Stomach (tissue), 9 donors: Measurements from ENCODE around the gene ARHGEF12. TPM values are rescaled to one million over a fixed set of nuclear protein-coding genes. Genes with fewer than 3 reads are reported as not detected.

Source experiments
- DNase-seq, 2 donors: peaks; one replicate each; pipeline versions ENCODE4 v3.0.0 to v3.0.0-alpha.2; 2013 to 2019
- H3K27ac ChIP-seq, 5 donors: fragments of 200-600 bp in 4 of 5; sonication (generic) in 4 of 5; one replicate each; pipeline ENCODE4 v1.5.1; 2013 to 2019; ENCODE audit warnings: mild to moderate bottlenecking in 1 of 5, moderate library complexity in 1 of 5
- H3K27me3 ChIP-seq, 3 donors: fragments of 200-600 bp; sonication (generic); one replicate each; pipeline ENCODE4 v1.5.1; 2017 to 2019; ENCODE audit warnings: mixed run types in 1 of 3
- H3K36me3 ChIP-seq, 4 donors: fragments of 200-600 bp; sonication (generic); 1 replicate in 3 of 4; 2 replicates in 1 of 4; pipeline ENCODE4 v1.5.1; 2016 to 2019
- H3K4me1 ChIP-seq, 4 donors: fragments of 200-600 bp; sonication (generic); one replicate each; pipeline ENCODE4 v1.5.1; 2016 to 2019
- H3K4me3 ChIP-seq, 4 donors: fragments of 200-600 bp; sonication (generic) in 3 of 4; one replicate each; pipeline ENCODE4 v1.5.1; 2016 to 2019; ENCODE audit warnings: mild to moderate bottlenecking in 1 of 4
- H3K9me3 ChIP-seq, 4 donors: fragments of 200-600 bp; sonication (generic); one replicate each; pipeline ENCODE4 v1.5.1; 2016 to 2019
- CTCF ChIP-seq, 7 experiments: fragments of 450-650 bp in 4 of 7; fragments of 200-600 bp in 3 of 7; sonication (generic) in 3 of 7; IDR thresholded peaks; one replicate each; pipeline ENCODE4 v1.5.1; 2016 to 2019; ENCODE audit warnings: antibody characterized with exemption in 7 of 7, control low read depth in 2 of 7, mild to moderate bottlenecking in 1 of 7
- EP300 ChIP-seq: sonication (generic); formaldehyde crosslinking; IDR thresholded peaks from one replicate; pipeline ENCODE4 v1.6.1; 2017; ENCODE audit warnings: antibody characterized with exemption
- POLR2A ChIP-seq, 4 donors: fragments of 450-650 bp; IDR thresholded peaks; one replicate each; pipeline ENCODE4 v1.6.1; 2016; ENCODE audit warnings: antibody characterized with exemption in 4 of 4, control low read depth in 2 of 4, mild to moderate bottlenecking in 1 of 4, moderate library complexity in 1 of 4
- POLR2AphosphoS5 ChIP-seq, 3 donors: sonication (generic); formaldehyde crosslinking; IDR thresholded peaks; one replicate each; pipeline ENCODE4 v1.6.1; 2016; ENCODE audit warnings: antibody characterized with exemption in 3 of 3
- WGBS, 5 donors: extraction: QIAGEN DNeasy Blood & Tissue Kit in 3 of 5; methylation state at CpG; one replicate each; pipeline versions ENCODE4 v1.1.5 to v1.1.7; 2013 to 2018; 5-methylcytosine and 5-hydroxymethylcytosine counted together
- intact Hi-C: fragments of 100-400 bp; cut with DNase I; formaldehyde crosslinking; loops from one replicate; pipeline ENCODE4 v1.15.1; 2023; ENCODE audit warnings: low total_unique reads
- polyA plus RNA-seq, 3 donors: library from polyadenylated mRNA; stranded (reverse); fragments of 200-250 nt; gene quantifications; one replicate each; pipeline ENCODE4 v1.2.3, GENCODE V29; 2013
- small RNA-seq, 4 donors: library from RNA; depleted of rRNA; stranded (forward); fragments of <200 nt; gene quantifications; one replicate each; pipeline ENCODE3, GENCODE V24; 2016
- total RNA-seq, 5 donors: library from RNA; depleted of rRNA; stranded (reverse); fragments of >200 nt; gene quantifications; one replicate each; pipeline versions ENCODE4 v1.1.0 to v1.2.3, GENCODE V29; 2014 to 2016
- donor health status: healthy with polysubstance abuse.
- donor health status: Bipolar disorder and iron deficiency.
- donor health status: healthy.

Gene ARHGEF12
- total and polyA plus RNA-seq, 8 donors = 11.5 to 186 (median 43.5) TPM

- Histone ChIP-seq H3K36me3 (no peaks in the 10 kb centered on the region), H3K27ac (no peak overlapping the region), H3K9me3 (no peaks in the 10 kb centered on the region), H3K4me3 (no peak overlapping the region), H3K4me1 (peaks cover 0 to 3% (median 0%) of the 10 kb centered on the region in 4 donors), H3K27me3 (peaks cover 0 to 21% (median 9%) of the 10 kb centered on the region in 3 donors)
- WGBS, 5 donors = 80 to 91% (median 86%) methylated on average over 13 of the region's 13 CpGs
- DNase-seq = no peak
- intact Hi-C loops = no loop called here
- TF ChIP-seq POLR2AphosphoS5 (IDR thresholded peaks at IDR 0.05) = no peak
- TF ChIP-seq CTCF (IDR thresholded peaks at IDR 0.05) = no peak
- no peak for TF ChIP-seq POLR2A (IDR thresholded peaks at IDR 0.05)
- TF ChIP-seq EP300 = no peak
Observed at GRCh38 chr11:120536091-120536796, 200.0 kb downstream of the ARHGEF12 start.

GRCh38 chr11:120536797-120537169, 200.6 kb downstream of the ARHGEF12 start:
- Histone ChIP-seq H3K27ac (no peak overlapping the region), H3K27me3 (peaks cover 0 to 18% (median 4%) of the 10 kb centered on the region in 3 donors), H3K4me3 (no peak overlapping the region), H3K4me1 (peaks cover 0 to 3% (median 0%) of the 10 kb centered on the region in 4 donors), H3K36me3 (no peaks in the 10 kb centered on the region), H3K9me3 (peaks cover 0 to 5% (median 4%) of the 10 kb centered on the region in 4 donors)
- TF ChIP-seq CTCF (IDR thresholded peaks at IDR 0.05) = no peak
- no peak for TF ChIP-seq POLR2AphosphoS5 (IDR thresholded peaks at IDR 0.05)
- no peak for TF ChIP-seq EP300
- no peak for TF ChIP-seq POLR2A (IDR thresholded peaks at IDR 0.05)
- WGBS, 5 donors = 77 to 86% (median 81%) methylated on average over 11 of the region's 11 CpGs
- no peak for DNase-seq
- intact Hi-C loops = no loop called here

GRCh38 chr11:120537996-120538395, 201.8 kb downstream of the ARHGEF12 start:
- intact Hi-C loops = no loop called here

GRCh38 chr11:120538707-120539106, 202.5 kb downstream of the ARHGEF12 start:
- no peak overlapping the region for H3K27ac ChIP-seq
- no peak for DNase-seq
- TF ChIP-seq CTCF (IDR thresholded peaks at IDR 0.05) = no peak
- TF ChIP-seq EP300 = no peak
- no peak for TF ChIP-seq POLR2A (IDR thresholded peaks at IDR 0.05)
- TF ChIP-seq POLR2AphosphoS5 (IDR thresholded peaks at IDR 0.05) = no peak
- no peaks in the 10 kb centered on the region for H3K4me1 ChIP-seq
- H3K27me3 ChIP-seq = no peaks in the 10 kb centered on the region
- intact Hi-C loops = no loop called here
- H3K4me3 ChIP-seq = no peak overlapping the region
- peaks cover 0 to 10% (median 8%) of the 10 kb centered on the region in 4 donors for H3K9me3 ChIP-seq
- no peaks in the 10 kb centered on the region for H3K36me3 ChIP-seq
- 21 to 83% (median 68%) methylated on average over 2 of the region's 2 CpGs for WGBS, 5 donors

More at GRCh38 chr11:120537996-120538395, 201.8 kb downstream of the ARHGEF12 start:
- no peak overlapping the region for H3K4me3 ChIP-seq
- TF ChIP-seq POLR2AphosphoS5 (IDR thresholded peaks at IDR 0.05) (no peak), POLR2A (IDR thresholded peaks at IDR 0.05) (no peak), EP300 (no peak), CTCF (IDR thresholded peaks at IDR 0.05) (no peak)
- H3K9me3 ChIP-seq = peaks cover 0 to 10% (median 8%) of the 10 kb centered on the region in 4 donors
- no peaks in the 10 kb centered on the region for H3K36me3 ChIP-seq
- H3K27me3 ChIP-seq = peaks cover 0 to 5% (median 0%) of the 10 kb centered on the region in 3 donors
- no peak overlapping the region for H3K27ac ChIP-seq
- DNase-seq = no peak
- H3K4me1 ChIP-seq = no peaks in the 10 kb centered on the region
- 88 to 91% (median 90%) methylated on average over 8 to 12 of the region's 12 CpGs for WGBS, 5 donors

Small RNA genes lying within 50 kb of the gene (small RNA-seq; reads per million reads assigned to genes)
- 116 to 483 (median 374) reads per million in 4 donors for gene RF00100

Other genes with a start within 250 kb of the ARHGEF12 start
- 10 to 100 TPM in 1 of 5 donors, 1 to 10 TPM in 2, not detected in 2; 2.0 to 57.8 (median 2.3) TPM for gene TRIM29, start 198.3 kb upstream of the ARHGEF12 start, total RNA-seq
- 100 to 1,000 TPM in 1 of 3 donors, 1 to 10 TPM in 2; 1.4 to 287 (median 1.7) TPM for gene TRIM29, start 198.3 kb upstream of the ARHGEF12 start, polyA plus RNA-seq
- gene OAF, start 125.4 kb upstream of the ARHGEF12 start, total RNA-seq = 100 to 1,000 TPM in 2 of 5 donors, 10 to 100 TPM in 3; 23.3 to 380 (median 37.2) TPM
- 10 to 100 TPM; 17.1 to 30.5 (median 30.2) TPM for gene OAF, start 125.4 kb upstream of the ARHGEF12 start, polyA plus RNA-seq
- 1 to 10 TPM in 2 of 5 donors, under 1 TPM in 1, not detected in 2; 0.18 to 1.9 (median 1.3) TPM for gene POU2F3, start 96.3 kb upstream of the ARHGEF12 start, total RNA-seq
- 1 to 10 TPM in 2 of 3 donors, under 1 TPM in 1; 0.75 to 1.5 (median 1.3) TPM for gene POU2F3, start 96.3 kb upstream of the ARHGEF12 start, polyA plus RNA-seq
- 10 to 100 TPM in 1 of 5 donors, 1 to 10 TPM in 2, under 1 TPM in 1, not detected in 1; 0.58 to 81.2 (median 6.3) TPM for gene TLCD5, start 11.1 kb upstream of the ARHGEF12 start, total RNA-seq
- 1 to 10 TPM in 1 of 3 donors, under 1 TPM in 2; 0.76 to 1.8 (median 0.93) TPM for gene TLCD5, start 11.1 kb upstream of the ARHGEF12 start, polyA plus RNA-seq
- gene GRIK4, start 175.3 kb downstream of the ARHGEF12 start, total RNA-seq = not detected
- gene GRIK4, start 175.3 kb downstream of the ARHGEF12 start, polyA plus RNA-seq = under 1 TPM in 2 of 3 donors, not detected in 1; 0.06 to 0.31 TPM